Retinal pigment epithelial cell (primary cell): Measurements from ENCODE around the gene DBR1.

Experiments
- DNase-seq: peaks from one replicate; pipeline ENCODE4 v3.0.0-alpha.2; 2010; ENCODE audit warnings: low read depth
- H3K4me3 ChIP-seq: 2 replicates; pipeline ENCODE4 v1.5.1; 2011; ENCODE audit warnings: mild to moderate bottlenecking, low read length, control low read depth, moderate library complexity
- TF ChIP-seq, protein P1 (sequence below): conservative IDR thresholded peaks from 2 replicates; pipeline ENCODE4 v1.5.1; 2011; ENCODE audit warnings: low read depth, low read length, control low read depth, inconsistent platforms

The DBR1 gene

DNA sequence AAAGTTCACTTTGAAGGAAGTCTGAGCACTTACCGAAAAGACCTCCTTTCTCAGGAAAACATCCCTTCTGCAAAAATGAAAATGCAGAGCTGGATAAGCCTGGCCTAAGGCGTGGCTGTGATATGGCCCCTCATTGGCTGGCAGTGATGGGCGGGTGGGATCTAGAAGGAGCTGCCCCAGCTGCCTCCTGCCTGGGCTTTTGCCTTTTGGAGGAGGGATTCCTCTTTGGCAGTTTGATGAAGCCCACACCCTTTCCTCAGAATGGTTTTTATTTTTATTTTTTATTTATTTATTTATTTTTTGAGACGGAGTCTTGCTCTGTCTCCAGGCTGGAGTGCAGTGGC lies 55.3 kb downstream of the DBR1 start:
- no peak overlapping the region for H3K4me3 ChIP-seq
- no peak for DNase-seq
- TF ChIP-seq, protein P1, sequence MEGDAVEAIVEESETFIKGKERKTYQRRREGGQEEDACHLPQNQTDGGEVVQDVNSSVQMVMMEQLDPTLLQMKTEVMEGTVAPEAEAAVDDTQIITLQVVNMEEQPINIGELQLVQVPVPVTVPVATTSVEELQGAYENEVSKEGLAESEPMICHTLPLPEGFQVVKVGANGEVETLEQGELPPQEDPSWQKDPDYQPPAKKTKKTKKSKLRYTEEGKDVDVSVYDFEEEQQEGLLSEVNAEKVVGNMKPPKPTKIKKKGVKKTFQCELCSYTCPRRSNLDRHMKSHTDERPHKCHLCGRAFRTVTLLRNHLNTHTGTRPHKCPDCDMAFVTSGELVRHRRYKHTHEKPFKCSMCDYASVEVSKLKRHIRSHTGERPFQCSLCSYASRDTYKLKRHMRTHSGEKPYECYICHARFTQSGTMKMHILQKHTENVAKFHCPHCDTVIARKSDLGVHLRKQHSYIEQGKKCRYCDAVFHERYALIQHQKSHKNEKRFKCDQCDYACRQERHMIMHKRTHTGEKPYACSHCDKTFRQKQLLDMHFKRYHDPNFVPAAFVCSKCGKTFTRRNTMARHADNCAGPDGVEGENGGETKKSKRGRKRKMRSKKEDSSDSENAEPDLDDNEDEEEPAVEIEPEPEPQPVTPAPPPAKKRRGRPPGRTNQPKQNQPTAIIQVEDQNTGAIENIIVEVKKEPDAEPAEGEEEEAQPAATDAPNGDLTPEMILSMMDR: no peak

DNA sequence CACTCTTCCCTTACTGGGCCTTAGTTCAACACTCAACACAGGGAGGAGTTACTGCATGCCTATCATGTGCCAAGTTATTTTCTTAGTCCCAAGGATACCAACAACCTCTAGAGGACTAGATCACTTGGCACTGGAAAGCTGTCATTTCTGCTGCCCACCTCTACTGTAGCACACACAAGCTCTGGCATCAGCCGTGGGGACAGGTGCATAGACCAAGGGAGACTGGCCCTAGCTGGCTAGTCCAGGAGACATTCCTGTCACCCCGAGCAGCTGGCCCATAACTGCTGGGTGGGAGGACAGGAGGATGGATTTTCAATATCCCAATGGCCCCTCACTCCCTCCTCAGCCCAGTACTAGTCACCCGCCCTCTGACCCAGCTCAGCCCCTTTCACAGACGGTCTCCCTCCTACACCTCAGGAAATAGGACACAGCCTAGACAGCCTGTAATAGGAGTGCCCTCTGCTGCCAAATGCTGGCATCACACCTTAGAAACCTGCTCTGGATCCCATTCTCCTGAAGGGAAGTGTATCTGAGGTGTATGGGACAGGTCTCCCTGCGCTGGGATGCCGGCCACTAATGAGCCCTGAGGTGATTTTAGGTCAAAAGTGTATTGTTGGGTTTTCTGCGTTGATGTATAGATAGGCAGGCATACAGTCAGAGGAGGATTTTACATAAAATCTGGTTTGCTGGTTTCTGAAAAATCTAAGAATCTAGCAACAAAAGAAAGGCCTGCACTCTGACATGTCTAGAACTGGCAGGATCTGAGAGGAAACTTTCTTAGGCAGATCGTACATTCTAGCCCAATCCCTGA lies 55.9 kb downstream of the DBR1 start:
- no peak overlapping the region for H3K4me3 ChIP-seq
- no peak for DNase-seq
- TF ChIP-seq, protein P1: peak; percentile 92

DNA sequence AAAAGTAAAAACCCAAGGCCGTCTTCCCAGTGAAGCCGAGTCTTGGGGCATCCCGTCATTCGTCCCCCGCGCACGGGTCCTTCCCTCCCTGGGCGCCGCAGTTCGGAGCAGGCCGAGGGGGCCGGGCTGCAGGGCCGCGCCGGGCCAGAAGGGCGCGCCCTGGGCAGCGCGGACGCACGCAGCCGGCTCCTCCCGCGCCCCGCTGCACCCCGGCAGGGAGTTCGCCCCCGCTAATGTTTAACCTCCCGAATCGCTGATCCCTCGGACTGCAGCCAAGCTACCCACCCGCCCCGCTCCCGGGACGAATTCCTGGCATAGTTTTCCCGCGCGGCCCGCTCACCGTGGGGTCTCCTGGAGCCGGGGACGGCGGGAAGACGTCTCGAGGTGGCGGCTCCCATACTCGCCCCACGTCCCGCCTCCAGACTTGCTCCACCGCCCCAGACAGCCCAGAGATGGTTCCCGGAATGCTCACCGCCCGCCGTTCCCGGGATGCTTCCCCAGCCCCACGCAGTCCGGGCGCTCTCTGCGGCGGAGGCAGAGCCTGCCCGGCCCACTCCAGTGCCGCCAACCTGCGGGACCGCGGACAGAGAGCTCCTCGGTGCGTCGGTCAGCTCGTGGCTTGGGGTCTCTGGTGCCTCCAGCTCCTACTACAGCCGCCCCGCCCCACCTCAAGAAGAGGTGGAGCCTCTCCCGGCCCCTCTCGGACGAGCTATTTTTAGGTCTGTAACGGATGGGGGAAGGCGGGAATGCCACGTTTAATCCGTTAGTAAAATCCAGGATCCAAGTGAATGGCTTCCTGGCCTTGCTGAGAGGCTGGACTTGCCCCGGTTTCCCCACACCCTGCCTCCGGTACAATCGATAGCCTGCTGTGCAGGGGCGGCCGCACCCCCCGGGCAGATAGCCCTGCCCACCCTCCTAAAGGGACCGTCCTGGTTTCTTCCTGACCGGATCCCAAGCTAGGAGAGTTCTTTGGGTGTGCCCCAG lies 59.4 kb downstream of the DBR1 start, which contains the start of gene DZIP1L:
Gene DZIP1L, minus strand, starts transcription at position 621 of the 984 bp plus-strand sequence. CDS start 11,637 bp downstream, outside the sequence.
- DNase-seq: peak; percentile 55

DNA sequence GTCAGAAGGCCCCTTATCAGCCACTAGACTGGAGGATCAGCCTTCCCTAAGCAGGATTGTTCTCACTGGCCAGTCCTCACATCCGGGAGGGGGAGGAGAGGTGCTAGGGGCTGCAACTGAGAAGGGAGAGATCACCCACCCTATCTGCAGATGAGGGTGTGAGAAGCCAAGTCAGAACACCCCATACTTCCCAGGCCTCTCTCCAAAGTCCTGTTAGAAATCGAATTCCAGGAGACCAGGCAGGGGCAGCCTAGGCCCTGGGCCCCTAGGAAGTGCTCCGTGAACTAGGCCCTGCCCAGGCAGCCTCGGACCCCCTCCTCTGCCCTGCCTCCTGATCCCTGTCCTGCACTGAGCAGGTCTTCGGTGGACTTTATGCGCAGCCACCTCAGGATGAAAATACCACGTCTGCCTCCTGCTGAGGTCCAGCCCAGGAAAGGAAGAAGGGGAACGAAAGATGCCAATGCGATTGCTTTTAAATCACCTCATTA lies 60.2 kb downstream of the DBR1 start:
- H3K4me3 ChIP-seq: peak overlapping the region; percentile 82
- TF ChIP-seq, protein P1: no peak
- no peak for DNase-seq

More for the DNA sequence above, 59.4 kb downstream of the DBR1 start, which contains the start of gene DZIP1L:
- TF ChIP-seq, protein P1: no peak
- peak within 1 kb of the TSS; percentile 82 for H3K4me3 ChIP-seq

DNA sequence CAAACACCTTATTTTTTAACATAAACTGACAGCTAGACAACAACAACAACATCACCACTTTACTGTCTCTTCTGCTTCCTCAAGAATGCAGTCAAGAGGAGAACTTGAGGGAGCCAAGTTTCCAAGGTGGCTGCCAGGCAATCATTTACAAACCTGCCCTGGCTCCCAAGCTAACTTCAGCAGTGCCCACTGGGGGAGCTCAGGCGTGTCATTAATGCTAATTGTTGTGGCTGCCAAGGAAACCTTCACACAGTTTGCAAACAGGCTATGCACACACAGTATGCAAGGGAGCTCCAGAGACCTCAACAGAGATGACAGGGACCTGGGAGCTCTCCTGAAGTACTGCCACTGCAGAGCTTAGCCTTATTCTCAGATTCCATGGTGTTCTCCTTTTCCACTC lies 61.4 kb downstream of the DBR1 start:
- no peak for DNase-seq
- TF ChIP-seq, protein P1: peak; percentile 1
- no peak overlapping the region for H3K4me3 ChIP-seq

DNA sequence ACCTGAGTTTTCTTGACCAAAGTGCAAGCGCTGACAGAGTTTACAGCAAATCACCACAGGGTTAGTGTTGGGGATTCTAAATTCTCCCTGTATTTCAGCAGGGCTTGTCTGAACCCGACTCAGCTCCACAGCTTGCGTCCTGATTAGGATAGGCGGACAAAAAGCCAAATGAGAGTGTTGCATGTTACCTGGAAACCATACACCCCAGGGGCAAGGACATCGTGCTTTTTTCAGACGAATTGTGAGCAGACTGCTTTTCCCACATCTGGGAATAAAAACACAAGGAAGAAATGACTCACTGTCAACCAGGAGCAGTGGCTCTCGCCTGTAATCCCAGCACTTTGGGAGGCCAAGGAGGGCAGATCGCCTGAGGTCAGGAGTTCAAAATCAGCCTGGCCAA lies 62.4 kb downstream of the DBR1 start:
- no peak overlapping the region for H3K4me3 ChIP-seq
- TF ChIP-seq, protein P1: no peak

More for the DNA sequence above, 62.4 kb downstream of the DBR1 start:
- no peak for DNase-seq
